ENCODE results near the gene ELN.
"Not testable (repeated sequence)": the region's sequence is repeated elsewhere in the genome, so short reads cannot be mapped to it uniquely, and the experiment has no call there.

DNA sequence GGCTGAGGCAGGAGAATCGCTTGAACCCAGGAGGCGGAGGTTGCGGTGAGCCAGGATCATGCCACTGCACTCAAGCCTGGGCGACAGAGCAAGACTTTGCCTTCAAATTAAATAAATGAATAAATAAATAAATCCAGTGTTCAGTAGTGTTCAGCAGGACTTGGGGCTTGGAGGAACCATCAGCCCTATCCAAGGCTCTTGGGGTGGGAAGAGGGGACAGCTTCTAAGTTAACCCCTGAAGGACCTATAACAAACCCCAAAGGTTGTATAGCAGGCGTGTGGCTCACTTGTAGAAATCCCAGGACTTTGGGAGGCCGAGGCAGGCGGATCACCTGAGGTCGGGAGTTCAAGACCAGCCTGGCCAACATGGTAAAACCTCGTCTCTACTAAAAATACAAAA, 48.3 kb upstream of the ELN start:
- TF ChIP-seq BHLHE40 (IDR thresholded peaks at IDR 0.05; ENCODE audit: borderline replicate concordance); HDGF (IDR thresholded peaks at IDR 0.05; ENCODE audit: borderline replicate concordance); FOXA1 (IDR thresholded peaks at IDR 0.05); SUZ12 (IDR thresholded peaks at IDR 0.05); FOXM1 (IDR thresholded peaks at IDR 0.05; ENCODE audit: borderline replicate concordance); NFRKB (IDR thresholded peaks at IDR 0.05): not testable (repeated sequence)
